Left ventricle myocardium inferior (tissue), 1 donor: ENCODE measurements around the gene SYNPR. TPM values are rescaled to one million over a fixed set of nuclear protein-coding genes. Genes with fewer than 3 reads are reported as not detected.

ENCODE experiments used
- DNase-seq: peaks from one replicate; pipeline ENCODE4 v3.0.0-alpha.2; 2020
- H3K27ac ChIP-seq: fragments of 200-600 bp; replicated peaks from 2 replicates; pipeline ENCODE4 v1.8.0; 2021
- H3K27me3 ChIP-seq: fragments of 200-600 bp; 2 replicates; pipeline ENCODE4 v1.8.0; 2021; ENCODE audit warnings: low read depth
- H3K36me3 ChIP-seq: fragments of 200-600 bp; 2 replicates; pipeline ENCODE4 v1.8.0; 2021
- H3K4me1 ChIP-seq: fragments of 200-600 bp; 2 replicates; pipeline ENCODE4 v1.8.0; 2021
- H3K4me3 ChIP-seq: fragments of 200-600 bp; 2 replicates; pipeline ENCODE4 v1.8.0; 2021; ENCODE audit warnings: mild to moderate bottlenecking, moderate library complexity
- H3K9me3 ChIP-seq: fragments of 200-600 bp; replicated peaks from 2 replicates; pipeline ENCODE4 v1.8.0; 2021
- CTCF ChIP-seq: fragments of 200-600 bp; IDR thresholded peaks from 2 replicates; pipeline ENCODE4 v1.8.0; 2021; ENCODE audit warnings: antibody characterized with exemption, mild to moderate bottlenecking, borderline replicate concordance
- intact Hi-C: fragments of 100-400 bp; cut with micrococcal nuclease; formaldehyde crosslinking; loops from one replicate; pipeline ENCODE4 v1.11.0; 2022
- total RNA-seq: library from RNA; stranded (reverse); fragmentation: NEBNext Ultra II Directional; extraction: Animal tissue kit (Norgen Biotek cat#: 25700); gene quantifications from one replicate; pipeline ENCODE4 v1.2.1, GENCODE V29; 2021
- donor health status: DM: no; HTN: yes; CAD: no; lungs with severe emphysema.

The SYNPR gene
- total RNA-seq, 1 donor from 2014 or later: 0.93 TPM

DNA sequence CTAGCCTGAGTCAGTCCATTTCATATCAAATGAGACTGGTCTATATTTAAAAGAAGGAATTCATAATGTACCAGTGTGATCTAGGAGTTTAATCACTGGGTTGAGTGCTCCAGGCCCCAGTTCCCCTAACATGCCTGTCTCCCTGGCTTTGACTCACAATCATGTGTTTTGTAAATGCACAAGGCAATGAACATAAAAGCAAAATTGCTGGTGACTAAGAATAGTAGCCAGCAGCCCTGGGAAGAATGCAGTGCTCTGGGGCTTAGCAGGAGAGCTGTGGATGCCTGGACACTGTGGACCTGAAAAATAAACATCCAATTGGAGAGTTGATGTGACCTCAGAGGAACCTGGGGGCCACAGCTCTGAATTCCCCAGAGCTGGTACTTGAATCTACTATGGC lies 50.3 kb downstream of the SYNPR start:
- H3K9me3 ChIP-seq: no peaks in the 10 kb centered on the region
- H3K4me1 ChIP-seq: peaks cover 13% of the 10 kb centered on the region
- no peaks in the 10 kb centered on the region for H3K27me3 ChIP-seq
- H3K4me3 ChIP-seq: no peak overlapping the region
- intact Hi-C loops: no loop called here
- no peak for DNase-seq
- H3K36me3 ChIP-seq: no peaks in the 10 kb centered on the region
- H3K27ac ChIP-seq: peak overlapping the region; percentile 55
- no peak for TF ChIP-seq CTCF

DNA sequence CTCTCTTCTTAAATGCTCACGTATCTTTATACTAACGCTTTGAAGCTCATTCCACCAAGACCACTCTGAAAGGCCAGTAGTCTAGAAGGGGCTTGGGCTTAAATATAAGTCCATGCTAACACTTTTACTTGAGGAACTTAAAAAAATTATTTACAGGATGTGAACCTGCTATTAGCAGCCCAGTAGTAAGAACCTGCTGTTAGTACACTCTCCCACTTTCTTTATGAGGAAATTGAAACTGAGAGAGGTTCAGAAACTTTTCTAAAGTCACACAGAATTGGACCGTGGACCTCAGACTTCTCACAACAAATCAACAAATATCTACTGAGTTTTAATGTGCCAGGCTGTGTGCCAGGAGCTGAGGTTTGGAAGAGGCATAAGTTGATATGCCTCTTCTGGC lies 53.4 kb downstream of the SYNPR start:
- TF ChIP-seq CTCF: no peak
- DNase-seq: no peak
- Histone ChIP-seq H3K9me3 (no peaks in the 10 kb centered on the region), H3K4me3 (no peak overlapping the region), H3K4me1 (peaks cover 13% of the 10 kb centered on the region), H3K27ac (no peak overlapping the region), H3K36me3 (no peaks in the 10 kb centered on the region), H3K27me3 (no peaks in the 10 kb centered on the region)
- intact Hi-C loops: no loop called here

GRCh38 chr3:63333815-63334214 lies 55.7 kb downstream of the SYNPR start:
- intact Hi-C loops: no loop called here
- no peak for DNase-seq
- H3K27ac ChIP-seq: no peak overlapping the region
- H3K4me1 ChIP-seq: peaks cover 2% of the 10 kb centered on the region
- H3K4me3 ChIP-seq: no peak overlapping the region
- H3K27me3 ChIP-seq: no peaks in the 10 kb centered on the region
- H3K9me3 ChIP-seq: no peaks in the 10 kb centered on the region
- TF ChIP-seq CTCF: peak; percentile 38
- H3K36me3 ChIP-seq: no peaks in the 10 kb centered on the region

GRCh38 chr3:63338351-63338750 lies 60.2 kb downstream of the SYNPR start:
- Histone ChIP-seq H3K27ac (no peak overlapping the region), H3K27me3 (no peaks in the 10 kb centered on the region), H3K4me1 (peaks cover 2% of the 10 kb centered on the region), H3K4me3 (no peak overlapping the region), H3K9me3 (peaks cover 5% of the 10 kb centered on the region), H3K36me3 (no peaks in the 10 kb centered on the region)
- no peak for TF ChIP-seq CTCF
- intact Hi-C loops: no loop called here
- DNase-seq: no peak

DNA sequence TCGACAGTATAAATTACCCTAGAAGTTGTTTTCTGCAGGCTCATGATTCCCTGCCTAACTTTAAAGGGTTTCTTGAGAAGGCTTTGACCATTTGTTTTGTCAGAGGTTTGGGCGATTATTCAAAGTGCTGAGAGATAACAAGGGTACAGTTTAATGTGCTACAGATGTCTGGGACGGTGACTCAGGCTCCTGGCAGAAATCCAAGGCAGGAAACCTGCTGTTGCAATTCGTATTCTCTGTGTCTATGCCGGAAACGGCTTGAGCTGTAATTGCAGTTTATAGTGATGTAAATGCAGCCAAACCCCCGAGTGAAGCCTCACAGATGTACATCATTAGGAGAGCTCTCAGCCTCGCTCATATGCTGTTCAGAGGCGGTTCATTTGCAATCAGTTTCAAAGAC lies 65.6 kb downstream of the SYNPR start:
- H3K4me3 ChIP-seq: no peak overlapping the region
- no peak for TF ChIP-seq CTCF
- no peaks in the 10 kb centered on the region for H3K36me3 ChIP-seq
- H3K27ac ChIP-seq: no peak overlapping the region
- H3K4me1 ChIP-seq: peaks cover 12% of the 10 kb centered on the region
- DNase-seq: peak; percentile 71
- intact Hi-C loops: no loop called here
- H3K27me3 ChIP-seq: peaks cover 7% of the 10 kb centered on the region
- H3K9me3 ChIP-seq: peaks cover 5% of the 10 kb centered on the region

DNA sequence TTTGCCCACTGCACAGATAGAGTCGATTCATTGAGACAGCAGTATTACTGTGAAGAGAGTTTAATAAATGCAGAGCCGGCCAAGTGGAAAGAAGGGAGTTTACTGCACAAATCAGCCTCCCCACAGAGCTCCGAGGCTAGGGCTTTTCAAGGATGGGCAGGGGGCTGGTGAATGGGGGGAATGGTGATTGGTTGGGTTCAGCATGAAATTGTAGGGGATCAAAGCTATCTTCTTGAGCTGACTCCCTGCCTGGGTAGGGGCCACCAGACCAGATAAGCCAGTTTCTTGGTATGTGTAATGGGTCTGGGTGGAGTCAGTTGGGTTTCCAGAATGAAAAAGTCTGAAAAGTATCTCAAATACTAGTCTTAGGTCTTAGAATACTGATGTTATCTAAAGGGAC lies 66.6 kb downstream of the SYNPR start:
- no peak overlapping the region for H3K27ac ChIP-seq
- DNase-seq: no peak
- H3K9me3 ChIP-seq: peaks cover 5% of the 10 kb centered on the region
- no peak overlapping the region for H3K4me3 ChIP-seq
- TF ChIP-seq CTCF: no peak
- peaks cover 12% of the 10 kb centered on the region for H3K4me1 ChIP-seq
- H3K27me3 ChIP-seq: peaks cover 15% of the 10 kb centered on the region
- H3K36me3 ChIP-seq: no peaks in the 10 kb centered on the region
- intact Hi-C loops: no loop called here
